Astrocyte of the spinal cord (primary cell): ENCODE data around the gene ERCC2.

Experiments
- DNase-seq: peaks from one replicate; pipeline ENCODE4 v3.0.0; 2011; ENCODE audit warnings: low read depth, low spot score
- H3K4me3 ChIP-seq: 2 replicates; pipeline ENCODE4 v1.5.1; 2011; ENCODE audit warnings: low read depth, mild to moderate bottlenecking, low read length, moderate library complexity
- CTCF ChIP-seq: IDR thresholded peaks from 2 replicates; pipeline ENCODE4 v1.5.1; 2012; ENCODE audit warnings: low read depth, mild to moderate bottlenecking, low read length, inconsistent platforms
- in situ Hi-C: cut with HindIII; loops from 2 replicates; pipeline ENCODE4 v1.10.0; 2017; ENCODE audit warnings: low sequenced_read_pairs

The ERCC2 gene

GRCh38 chr19:45352062-45352461, 18.3 kb downstream of the ERCC2 start:
- in situ Hi-C loops = no loop called here
- no peak overlapping the region for H3K4me3 ChIP-seq
- DNase-seq = no peak
- TF ChIP-seq CTCF = no peak

- no peak for DNase-seq
- H3K4me3 ChIP-seq = no peak overlapping the region
- TF ChIP-seq CTCF = no peak
- in situ Hi-C loops = no loop called here
Observed at GRCh38 chr19:45351401-45351952, 18.9 kb downstream of the ERCC2 start.

GRCh38 chr19:45350477-45351058, 19.8 kb downstream of the ERCC2 start:
- H3K4me3 ChIP-seq = no peak overlapping the region
- DNase-seq = no peak
- in situ Hi-C loops = no loop called here
- no peak for TF ChIP-seq CTCF

GRCh38 chr19:45349430-45349941, 20.9 kb downstream of the ERCC2 start:
- in situ Hi-C loops = no loop called here
- no peak for TF ChIP-seq CTCF
- no peak for DNase-seq
- H3K4me3 ChIP-seq = no peak overlapping the region

- no peak for DNase-seq
- in situ Hi-C loops = no loop called here
- no peak for TF ChIP-seq CTCF
- H3K4me3 ChIP-seq = no peak overlapping the region
Observed at GRCh38 chr19:45349126-45349415, 21.3 kb downstream of the ERCC2 start.

GRCh38 chr19:45348367-45349125, 21.8 kb downstream of the ERCC2 start:
- DNase-seq = no peak
- no peak for TF ChIP-seq CTCF
- no peak overlapping the region for H3K4me3 ChIP-seq
- in situ Hi-C loops = no loop called here
